DMS153 treated with DMSO at 0.1 percent for 48 hours (cell line): Measurements from ENCODE around the gene RPUSD1.
"Not testable (repeated sequence)": the region's sequence is repeated elsewhere in the genome, so short reads cannot be mapped to it uniquely, and the experiment has no call there.

ENCODE experiments used
- DNase-seq: peaks from one replicate; lab custom pipeline; 2025; ENCODE audit not compliant: unreplicated experiment; lab: John Stamatoyannopoulos, UW

RPUSD1 gene, protein sequence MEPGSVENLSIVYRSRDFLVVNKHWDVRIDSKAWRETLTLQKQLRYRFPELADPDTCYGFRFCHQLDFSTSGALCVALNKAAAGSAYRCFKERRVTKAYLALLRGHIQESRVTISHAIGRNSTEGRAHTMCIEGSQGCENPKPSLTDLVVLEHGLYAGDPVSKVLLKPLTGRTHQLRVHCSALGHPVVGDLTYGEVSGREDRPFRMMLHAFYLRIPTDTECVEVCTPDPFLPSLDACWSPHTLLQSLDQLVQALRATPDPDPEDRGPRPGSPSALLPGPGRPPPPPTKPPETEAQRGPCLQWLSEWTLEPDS

DNA sequence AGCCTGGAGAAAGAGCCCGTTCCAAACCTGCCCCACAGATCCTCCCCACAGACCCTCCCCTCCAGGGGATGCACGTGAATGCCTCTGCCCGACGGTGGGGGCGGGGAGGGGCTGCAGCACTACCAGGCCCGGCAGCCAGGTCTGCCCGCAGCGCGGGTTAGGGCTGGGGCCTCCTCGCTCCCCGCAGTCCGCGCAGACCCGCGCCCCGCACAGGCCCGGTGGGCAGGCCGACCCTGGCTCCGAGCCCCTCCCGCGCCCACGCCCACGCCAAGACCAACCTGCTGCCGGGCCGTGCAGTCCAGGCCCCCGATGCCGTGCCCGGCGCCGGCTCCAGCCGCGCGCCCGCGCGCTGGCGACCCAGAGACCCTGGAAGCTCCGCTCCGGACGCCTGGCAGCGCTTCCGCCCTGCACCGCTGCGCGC, at the start of gene RPUSD1:
Gene RPUSD1 (minus strand): TSS at position 404 of the 421 bp plus-strand sequence. CDS start 644 bp downstream, outside the sequence.
- DNase-seq = no peak

DNA sequence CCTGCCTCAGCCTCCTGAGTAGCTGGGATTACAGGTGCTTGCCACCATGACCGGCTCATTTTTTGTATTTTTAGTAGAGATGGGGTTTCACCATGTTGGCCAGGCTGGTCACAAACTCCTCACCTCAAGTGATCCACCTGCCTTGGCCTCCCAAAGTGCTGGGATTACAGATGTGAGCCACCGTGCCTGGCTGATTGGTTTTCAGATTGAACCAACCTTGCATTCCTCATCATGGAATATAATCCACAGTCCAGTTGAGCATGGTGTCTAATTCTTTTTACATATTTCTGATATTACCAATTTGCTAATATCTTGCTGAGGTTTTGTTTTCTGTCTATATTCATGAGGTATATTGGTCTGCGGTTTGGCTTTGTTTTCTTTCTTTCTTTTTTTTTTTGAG, 48.6 kb upstream of the RPUSD1 start:
- DNase-seq = not testable (repeated sequence)

DNA sequence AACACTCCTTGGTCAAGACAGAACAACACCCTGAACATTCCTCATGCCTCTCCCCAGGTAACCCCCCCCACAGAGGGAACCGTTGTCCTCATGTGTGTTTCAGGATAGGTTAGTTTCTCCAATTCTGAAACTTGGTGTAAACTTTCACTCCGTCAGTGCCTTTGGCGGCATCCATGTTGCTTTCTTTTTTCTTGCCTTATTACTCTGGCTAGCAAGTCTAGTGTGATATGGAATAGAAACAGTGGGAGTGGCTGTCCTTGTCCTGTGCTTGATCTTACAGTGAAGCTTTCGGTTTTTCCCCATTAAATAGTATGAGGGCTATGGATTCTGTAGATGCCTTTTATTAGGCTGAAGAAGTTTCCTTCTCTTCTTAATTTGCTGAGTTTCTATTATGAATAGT, 48.0 kb upstream of the RPUSD1 start:
- DNase-seq = no peak

DNA sequence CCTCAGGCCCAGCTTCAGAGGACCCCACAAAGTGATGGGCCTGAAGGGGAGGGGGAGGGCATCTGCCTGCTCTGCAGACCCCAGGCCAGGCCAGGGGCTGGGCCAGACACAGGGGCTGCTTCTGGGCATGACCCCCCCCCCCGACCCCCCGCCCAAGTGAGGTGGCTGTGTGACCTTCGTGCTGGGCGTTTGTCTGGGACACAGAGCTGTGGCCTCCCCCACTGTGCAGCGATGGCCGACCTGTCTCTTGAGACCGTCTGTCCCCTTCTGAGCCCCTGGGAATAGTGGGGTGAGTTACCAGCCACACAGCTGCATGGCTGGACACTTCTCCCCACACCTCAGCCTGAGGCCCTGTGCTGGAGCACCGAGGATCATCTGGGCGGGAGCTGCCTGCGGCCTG, 47.2 kb upstream of the RPUSD1 start:
- DNase-seq = no peak

DNA sequence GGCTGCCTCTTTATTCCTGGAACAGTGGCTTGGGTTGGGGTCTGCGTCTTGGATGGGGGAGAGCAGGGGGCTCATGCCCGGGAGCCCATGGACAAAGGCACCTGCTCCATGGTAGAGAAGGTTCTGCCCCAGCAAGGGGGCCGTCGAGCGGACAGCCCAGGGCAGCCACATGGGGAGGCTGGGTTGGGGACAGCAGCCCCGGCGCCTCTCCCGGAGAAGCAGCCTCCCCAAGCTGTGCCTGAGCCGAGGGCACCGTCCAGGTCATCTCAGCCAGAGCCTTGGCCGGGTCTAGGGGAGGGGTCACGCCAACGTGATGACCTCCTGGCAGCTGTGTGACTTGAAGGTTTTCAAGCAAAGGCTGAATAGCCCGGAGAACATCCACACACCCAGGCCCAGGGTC, 45.2 kb upstream of the RPUSD1 start:
- no peak for DNase-seq

DNA sequence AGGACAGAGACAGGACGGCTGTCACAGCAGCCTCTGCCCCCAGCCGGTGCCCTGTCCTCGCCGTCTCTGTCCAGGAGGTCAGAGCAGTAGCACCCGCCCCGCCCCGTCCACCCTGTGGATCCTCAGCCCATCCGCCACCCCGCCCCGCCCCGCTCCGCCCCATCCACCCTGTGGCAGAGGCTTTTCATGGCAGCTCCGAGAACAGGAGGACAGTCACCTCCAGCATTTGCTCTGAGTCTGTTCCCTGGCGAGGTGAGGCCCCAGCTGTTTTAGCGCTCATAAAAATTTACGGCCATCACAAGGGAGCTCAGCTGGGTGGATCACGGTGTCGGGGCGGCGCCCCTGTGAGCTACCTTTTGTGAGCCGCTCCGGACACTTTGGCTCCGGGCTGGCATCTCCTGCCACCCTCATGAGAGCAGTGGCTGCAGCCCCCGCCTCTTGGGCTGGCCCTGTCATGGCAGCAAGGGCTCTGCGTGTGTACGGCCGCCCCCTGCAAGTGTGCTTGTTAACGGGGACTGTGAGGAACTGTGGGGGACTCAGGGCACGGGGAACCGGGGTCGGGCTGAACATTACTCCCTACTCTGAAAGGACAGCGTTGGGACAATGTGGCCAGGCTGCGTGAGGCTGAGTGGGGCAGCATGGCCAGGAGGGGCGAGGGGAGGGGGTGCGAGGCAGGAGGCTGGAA, 44.6 kb upstream of the RPUSD1 start:
- no peak for DNase-seq

DNA sequence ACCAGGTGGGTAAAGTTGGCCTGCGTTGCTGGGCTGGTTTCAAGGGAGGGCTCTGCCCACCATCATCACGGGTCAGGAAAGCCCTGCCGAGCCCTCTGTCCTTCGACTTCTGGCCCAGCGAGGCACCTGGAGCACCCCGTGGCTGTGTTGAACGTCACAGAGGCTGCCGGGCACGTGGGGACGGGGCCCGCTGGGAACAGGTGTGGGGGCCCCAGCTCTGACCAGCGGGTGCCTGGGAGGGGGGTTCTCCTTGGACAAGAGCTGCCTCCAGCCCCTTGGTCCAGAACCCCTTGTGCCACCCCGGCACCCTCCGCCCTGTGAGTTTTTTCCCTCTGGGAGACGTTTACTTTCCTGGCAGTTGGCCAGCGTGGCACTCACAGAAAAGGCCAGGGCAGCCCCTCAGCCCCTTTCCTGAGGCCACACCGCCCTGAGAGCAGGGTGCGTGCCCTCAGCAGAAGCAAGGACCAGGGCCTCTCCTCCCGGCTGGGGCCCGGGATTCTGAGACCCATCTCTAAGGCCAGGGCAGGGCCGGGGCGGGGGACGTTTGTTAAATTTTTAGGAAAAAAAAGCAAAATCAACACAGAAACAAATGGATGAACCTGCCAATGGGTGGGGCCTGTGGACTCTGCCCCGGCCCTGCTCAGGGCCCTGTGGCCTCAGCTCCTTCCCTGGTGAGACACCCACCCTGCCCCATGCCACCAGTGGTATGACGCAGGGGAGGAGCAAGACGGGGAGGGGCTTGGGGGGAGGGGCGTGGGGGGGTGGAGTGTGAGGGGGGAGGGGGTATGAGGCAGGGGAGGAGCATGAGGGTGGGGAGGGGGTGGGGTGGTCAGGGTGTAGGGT, 43.6 kb upstream of the RPUSD1 start:
- DNase-seq = no peak

DNA sequence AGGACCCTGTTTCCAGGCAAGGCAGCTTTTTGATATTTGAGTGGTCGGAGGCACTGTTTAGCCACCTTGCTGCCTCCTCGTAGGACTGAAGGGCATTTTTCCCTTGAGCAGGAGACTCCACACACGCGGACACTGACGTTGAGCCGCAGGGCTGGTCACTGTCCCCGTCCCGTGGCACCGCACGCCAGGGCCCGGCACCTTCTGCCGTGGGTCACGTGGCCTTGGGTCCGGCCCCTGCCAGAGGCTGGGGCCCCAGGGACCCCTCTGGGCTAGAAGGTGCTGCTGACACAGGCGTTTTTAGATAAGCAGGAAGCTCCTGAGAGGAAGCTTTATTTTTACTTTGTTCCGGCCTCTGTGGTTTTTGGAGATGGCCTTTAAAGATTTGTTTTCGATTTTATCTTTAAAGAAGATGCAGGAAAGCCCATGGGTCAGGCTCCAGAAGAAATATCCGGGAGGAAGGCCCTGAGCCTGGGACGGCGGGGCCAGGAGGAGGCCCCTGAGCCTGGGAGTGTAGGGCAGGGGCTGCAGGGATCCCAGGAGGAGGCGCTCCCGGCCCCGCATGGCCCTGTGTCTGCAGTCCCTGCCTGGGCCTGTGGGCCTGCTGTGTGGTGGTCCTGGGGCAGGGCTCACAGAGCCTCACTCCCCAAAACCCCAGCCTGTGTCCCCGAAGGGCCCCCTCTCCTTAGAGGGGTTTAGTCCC, 42.8 kb upstream of the RPUSD1 start:
- DNase-seq = no peak

DNA sequence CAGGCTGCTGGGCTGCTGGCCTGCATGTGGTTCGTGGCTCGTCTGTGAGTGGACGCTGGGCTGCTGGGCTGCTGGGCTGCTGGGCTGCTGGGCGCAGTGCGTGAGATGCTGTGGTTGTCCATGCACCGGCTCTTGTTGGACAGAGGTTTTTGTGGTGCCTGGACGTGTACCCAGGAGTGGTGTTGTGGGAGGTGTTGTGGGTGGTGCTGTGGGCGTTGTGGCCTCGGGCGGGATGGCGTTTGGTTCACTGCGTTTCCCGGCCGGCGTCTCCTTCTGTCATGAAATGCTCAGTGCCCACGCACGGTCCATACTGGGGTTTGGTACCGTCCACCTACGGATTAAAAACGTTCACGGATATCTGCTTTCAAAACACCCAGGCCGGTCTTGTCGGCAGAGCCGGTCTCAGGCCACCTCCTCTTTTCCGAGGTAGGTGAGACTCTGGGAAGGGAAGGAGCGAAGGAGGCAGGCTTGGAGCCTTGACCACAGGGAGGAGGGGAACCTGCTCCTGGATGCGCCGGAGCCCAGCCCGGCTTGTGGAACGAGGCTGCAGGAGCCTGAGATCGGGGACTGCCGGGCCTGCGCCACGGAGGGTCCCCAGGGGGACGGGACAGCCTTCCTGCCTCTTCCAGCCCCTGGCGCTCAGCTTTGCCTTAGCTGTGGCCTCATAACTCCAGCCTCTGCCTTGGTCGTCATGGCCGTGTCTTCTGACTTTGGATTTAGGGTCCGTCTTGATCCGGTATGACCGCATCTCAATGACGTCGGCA, 42.1 kb upstream of the RPUSD1 start:
- no peak for DNase-seq

DNA sequence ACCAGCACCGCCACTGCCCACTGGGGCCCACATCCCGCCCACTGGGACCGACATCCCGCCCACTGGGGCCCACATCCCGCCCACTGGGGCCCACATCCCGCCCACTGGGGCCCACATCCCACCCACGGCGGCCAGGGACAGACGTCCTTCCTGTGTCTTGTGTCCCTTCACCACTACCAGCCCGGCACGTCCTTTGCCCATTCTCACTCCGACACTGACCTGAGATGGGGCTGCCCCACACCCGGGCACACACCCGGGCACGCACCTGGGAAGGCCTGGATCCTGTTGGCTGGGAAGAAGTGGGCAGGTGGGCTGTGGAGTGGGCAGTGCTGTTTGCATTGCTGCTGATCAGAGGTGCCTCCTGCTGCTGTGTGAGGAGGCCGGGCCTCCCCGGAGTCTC, 40.7 kb upstream of the RPUSD1 start:
- DNase-seq = no peak

DNA sequence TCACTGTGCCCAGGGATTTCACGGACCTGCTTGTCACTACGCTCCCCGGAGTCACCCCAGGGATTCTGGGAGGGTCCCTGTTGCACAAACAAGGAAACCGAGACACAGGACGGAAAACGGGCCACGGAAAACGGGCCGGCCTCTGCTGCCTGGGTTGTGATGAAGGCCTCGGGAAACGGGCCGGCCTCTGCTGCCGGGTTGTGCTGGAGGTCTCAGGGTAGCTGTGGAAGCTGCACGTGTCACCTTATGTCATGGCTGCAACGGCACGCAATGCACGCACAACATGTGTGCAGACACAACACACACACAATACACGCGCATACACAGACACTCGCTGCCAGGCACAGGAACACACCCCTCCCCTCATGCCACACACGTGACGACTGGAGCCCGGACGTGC, 39.3 kb upstream of the RPUSD1 start:
- DNase-seq = no peak

DNA sequence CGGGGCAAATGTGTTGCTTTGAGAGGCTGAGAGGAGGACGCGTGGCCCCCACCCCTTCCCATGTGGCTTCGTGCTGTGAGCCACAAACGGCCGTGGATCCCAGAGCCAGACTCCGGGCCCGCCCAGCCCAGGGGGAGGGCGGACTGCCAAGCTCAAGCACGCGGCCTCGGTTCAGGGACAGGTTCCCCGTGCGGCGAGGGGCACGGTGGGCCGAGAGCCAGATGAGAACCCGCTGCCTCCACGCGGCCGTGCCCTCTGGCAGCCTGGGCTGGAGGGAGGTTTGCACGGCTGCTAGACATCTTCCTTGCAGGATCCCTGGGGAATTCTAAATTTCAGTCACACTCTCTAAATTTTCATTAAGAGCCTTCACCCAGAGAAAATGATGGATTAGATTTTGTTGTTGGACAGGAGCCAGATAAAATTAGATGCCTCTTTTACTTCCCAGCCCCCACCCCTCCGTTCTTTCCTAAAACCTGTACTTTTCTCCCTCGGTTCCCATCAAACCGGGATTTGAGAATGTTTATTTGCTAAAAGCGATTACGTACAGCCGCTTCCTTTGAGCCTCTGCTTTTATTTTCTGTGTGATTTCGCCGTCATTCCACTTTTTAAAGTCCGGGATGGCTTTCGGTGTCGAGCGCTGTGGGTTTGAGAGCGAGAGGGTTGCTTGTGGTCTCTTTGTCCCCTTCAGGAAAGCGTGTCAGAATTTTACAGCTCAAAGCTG, 37.3 kb upstream of the RPUSD1 start:
- no peak for DNase-seq

DNA sequence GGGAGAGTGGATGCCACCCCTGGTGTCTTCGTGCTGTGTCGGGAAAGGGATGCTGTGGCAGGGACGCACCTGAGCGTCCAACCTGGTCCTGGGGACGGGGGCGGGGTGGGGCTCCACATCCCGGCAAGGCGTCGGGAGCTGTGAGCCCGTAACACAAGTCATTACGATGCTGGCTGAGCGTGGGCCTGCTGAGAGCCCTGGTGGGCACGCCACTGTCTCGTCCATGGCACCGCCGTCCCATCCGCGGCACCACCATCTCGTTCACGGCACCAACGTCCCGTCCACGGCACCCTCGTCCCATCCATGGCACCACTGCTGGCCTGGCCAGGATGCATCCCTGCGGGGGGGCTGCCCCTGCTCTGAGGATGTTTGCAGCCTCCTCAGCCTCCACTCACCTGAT, 36.4 kb upstream of the RPUSD1 start:
- DNase-seq = no peak

DNA sequence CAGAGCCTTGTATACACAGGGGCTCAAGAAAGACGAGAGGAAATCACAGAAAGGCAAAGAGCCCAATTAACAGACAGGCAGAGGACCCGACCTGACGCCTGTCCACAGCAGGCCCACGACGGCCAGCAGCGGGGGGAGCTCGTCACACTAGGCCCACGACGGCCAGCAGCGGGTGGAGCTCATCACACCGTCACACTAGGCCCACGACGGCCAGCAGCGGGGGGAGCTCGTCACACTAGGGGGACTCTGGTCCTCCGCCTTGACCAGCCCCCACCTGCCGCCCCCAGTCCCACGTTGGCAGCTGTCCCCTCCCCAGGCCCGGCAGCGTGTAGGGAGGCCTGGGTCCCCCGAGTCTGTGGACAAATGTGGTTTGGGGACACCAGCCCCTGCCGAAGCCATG, 36.0 kb upstream of the RPUSD1 start:
- no peak for DNase-seq

DNA sequence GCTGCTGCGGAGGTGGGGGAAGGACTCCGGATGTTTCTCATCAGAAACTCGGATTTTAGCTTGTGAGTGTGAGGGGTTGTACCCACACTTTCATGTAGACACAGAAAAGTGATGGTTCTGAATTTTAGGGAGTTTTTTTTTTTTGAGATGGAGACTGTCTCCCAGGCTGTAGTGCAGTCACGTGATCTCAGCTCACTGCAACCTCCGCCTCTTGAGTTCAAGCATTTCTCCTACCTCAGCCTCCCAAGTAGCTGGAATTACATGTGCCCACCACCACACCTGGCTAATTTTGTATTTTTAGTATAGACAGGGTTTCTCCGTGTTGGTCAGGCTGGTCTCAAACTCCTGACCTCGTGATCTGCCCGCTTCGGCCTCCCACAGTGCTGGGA, 34.7 kb upstream of the RPUSD1 start:
- DNase-seq = no peak

DNA sequence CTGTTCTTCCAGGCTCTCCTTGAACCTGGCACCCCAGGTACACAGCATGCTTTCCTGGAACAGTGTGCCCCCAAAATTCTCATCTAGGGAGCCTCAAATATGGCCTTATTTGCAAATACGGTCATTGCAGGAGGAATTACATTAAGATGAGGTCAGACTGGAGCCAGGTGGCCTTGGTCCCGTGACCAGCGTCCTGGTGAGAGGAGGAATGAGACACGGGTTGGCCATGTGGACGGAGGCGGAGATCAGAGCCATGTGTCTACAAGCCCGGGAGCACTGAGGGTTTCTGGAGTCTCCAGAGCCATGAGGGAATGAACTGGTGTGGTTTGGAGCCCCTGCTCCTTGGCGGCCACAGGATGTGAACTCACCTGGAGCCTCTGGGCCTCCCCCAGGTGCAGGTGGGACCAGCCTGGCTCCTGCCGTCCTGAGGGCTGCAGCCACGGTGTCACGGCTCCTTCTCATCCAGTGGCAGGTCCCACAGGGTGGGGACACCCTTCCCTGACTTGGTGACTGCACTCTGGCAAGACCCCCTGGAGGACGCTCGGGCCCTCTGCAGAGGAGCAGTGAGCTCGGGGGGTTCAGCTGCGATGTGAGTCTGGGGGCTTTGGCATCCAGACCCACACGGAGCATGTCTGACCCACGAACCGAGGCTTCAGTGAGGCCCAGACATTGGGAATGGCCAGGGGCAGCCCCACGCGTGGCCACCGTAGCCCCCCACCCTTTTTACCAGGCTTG, 34.2 kb upstream of the RPUSD1 start:
- DNase-seq = no peak

DNA sequence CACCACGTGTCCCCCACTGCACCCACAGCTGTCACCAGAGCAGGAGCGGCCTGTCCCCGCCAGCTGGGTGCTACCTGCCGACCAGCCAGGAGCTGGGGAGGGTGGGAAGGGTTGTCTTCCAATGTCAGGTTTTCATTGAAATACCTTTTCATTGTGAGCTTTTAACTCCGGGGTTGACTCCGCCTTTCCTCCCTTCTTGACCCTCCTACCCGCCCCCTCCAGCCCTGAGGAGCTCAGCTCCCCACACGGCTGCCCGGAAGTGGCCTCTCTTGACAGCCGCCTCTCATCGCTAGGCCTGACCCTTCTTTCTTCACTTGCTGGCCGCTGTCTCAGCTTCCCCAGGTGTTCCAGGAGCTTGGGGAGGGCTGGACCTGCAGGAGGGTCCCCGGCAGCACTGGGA, 33.6 kb upstream of the RPUSD1 start:
- no peak for DNase-seq

DNA sequence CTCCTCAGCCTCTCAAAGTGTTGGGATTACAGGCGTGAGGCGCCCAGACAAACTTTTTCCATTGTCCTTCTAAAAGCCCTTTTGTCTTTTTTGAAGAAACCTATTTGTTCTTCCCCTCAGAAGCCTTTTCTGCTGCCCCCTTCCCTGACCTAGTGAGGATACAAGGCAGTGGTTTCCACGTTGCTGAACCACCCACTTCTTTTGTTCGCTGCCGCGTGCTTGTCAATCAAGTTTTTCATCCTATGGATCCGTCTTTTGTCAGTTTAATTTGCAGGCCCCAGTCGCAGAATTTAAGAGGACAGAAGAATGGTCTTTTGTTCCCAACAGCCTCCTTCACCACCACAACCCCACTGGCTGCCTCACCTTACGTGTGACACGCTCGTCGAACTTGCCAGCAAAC, 32.6 kb upstream of the RPUSD1 start:
- DNase-seq = no peak

DNA sequence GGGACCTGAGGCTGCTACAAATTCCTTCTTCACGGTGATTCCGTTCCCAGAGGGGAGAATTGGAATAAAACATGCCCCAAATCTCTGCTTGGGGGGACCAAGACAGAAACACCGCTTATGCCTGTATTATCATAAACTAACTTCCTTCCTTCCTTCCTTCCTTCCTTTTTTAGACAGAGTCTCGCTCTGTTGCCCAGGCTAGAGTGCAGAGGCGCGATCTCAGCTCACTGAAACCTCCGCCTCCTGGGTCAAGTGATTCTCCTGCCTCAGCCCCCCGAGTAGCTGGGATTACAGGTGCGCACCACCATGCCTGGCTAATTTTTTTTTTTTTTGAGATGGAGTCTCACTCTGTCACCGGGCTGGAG, 31.8 kb upstream of the RPUSD1 start:
- not testable (repeated sequence) for DNase-seq
